Measurements from ENCODE around the gene DIPK1C. TPM values are rescaled to one million over a fixed set of nuclear protein-coding genes. Genes with fewer than 3 reads are reported as not detected.

Gene DIPK1C
- total and polyA plus RNA-seq, 2 of the 4 experiments (the other 2 are of a cell fraction): not detected

DNA sequence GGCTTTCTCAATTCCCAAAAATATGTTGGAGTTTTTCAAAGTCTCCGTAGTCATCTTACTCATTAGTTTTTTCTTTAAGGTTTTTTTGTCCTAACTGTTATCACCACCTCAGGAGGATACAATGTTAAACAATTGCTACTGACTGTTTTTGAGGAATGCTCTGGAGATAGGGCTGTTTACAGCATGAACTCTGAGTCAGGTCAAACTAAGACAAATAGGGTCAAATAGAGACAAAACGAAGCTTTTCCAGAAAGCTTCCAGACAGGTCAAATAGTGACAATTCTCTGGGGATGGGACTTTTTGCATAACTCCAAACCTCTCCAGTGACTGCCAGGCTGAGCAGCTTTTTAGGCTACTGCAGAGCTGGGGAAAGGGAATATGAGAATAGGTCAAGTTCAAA lies 15.2 kb upstream of the DIPK1C start:
- TF ChIP-seq CHD1 (IDR thresholded peaks at IDR 0.05; ENCODE audit: low read depth, low read length) (no peak), MAFK (IDR thresholded peaks at IDR 0.05; ENCODE audit: low read depth, low read length) (no peak), NFE2L2 (IDR thresholded peaks at IDR 0.05; ENCODE audit: low read depth, low read length) (no peak), FOS (IDR thresholded peaks at IDR 0.05; ENCODE audit: low read depth, low read length) (no peak), MAZ (IDR thresholded peaks at IDR 0.05; ENCODE audit: borderline replicate concordance, low read depth, low read length) (no peak), CEBPB (IDR thresholded peaks at IDR 0.05; ENCODE audit: low read depth, low read length) (no peak)
- TF ChIP-seq, protein P1, sequence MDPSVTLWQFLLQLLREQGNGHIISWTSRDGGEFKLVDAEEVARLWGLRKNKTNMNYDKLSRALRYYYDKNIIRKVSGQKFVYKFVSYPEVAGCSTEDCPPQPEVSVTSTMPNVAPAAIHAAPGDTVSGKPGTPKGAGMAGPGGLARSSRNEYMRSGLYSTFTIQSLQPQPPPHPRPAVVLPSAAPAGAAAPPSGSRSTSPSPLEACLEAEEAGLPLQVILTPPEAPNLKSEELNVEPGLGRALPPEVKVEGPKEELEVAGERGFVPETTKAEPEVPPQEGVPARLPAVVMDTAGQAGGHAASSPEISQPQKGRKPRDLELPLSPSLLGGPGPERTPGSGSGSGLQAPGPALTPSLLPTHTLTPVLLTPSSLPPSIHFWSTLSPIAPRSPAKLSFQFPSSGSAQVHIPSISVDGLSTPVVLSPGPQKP (IDR thresholded peaks at IDR 0.05; ENCODE audit: borderline replicate concordance, low read depth, low read length): no peak
- H3K79me1 ChIP-seq (ENCODE audit: low read depth in 1 of 2, low read length in 2 of 2): no peaks in the 10 kb centered on the region
- no peak overlapping the region for H2BK20ac ChIP-seq (ENCODE audit: low read depth, low read length)
- in situ Hi-C loops (cut with MboI; ENCODE audit: low sequenced_read_pairs): loop anchor here (10.0 kb wide), 1 partner anchor 118 kb away; no protein-coding TSS in a partner anchor
- CTCF ChIA-PET: interaction anchor here (1.1 kb wide), 1 partner anchor 13 kb away, joined by 3 read pairs; no protein-coding TSS in a partner anchor
- no peaks in the 10 kb centered on the region for H3K4me1 ChIP-seq (ENCODE audit: control insufficient read depth, insufficient read depth, low read length)
- no peak overlapping the region for H2BK120ac ChIP-seq (ENCODE audit: low read depth, low read length)
- H4K5ac ChIP-seq (ENCODE audit: low read depth, low read length): no peak overlapping the region
- H3K9me1 ChIP-seq (ENCODE audit: insufficient read depth, low read length): no peaks in the 10 kb centered on the region
- no peak overlapping the region for H2AK5ac ChIP-seq (ENCODE audit: low read depth, low read length)
- H2BK5ac ChIP-seq (ENCODE audit: low read depth, low read length, poor library complexity, severe bottlenecking): no peak overlapping the region
- ATAC-seq (ENCODE audit: low read depth): no peak
- dilution Hi-C loops (cut with HindIII; ENCODE audit: low sequenced_read_pairs, unreplicated experiment): no loop called here
- intact Hi-C loops (cut with micrococcal nuclease): no loop called here
- no peak overlapping the region for H3K4ac ChIP-seq (ENCODE audit: low read depth, low read length)
- no peak overlapping the region for H3K18ac ChIP-seq (ENCODE audit: low read depth, low read length)
- no peak overlapping the region for H2BK15ac ChIP-seq (ENCODE audit: low read depth, low read length)
- H4K91ac ChIP-seq (ENCODE audit: insufficient read depth, low read depth, low read length): no peak overlapping the region
- H3K9me3 ChIP-seq (ENCODE audit: control insufficient read depth, insufficient read depth, low read length): no peaks in the 10 kb centered on the region
- H2AFZ ChIP-seq (replicated peaks; ENCODE audit: low read length, poor library complexity): no peak overlapping the region
- H4K8ac ChIP-seq (ENCODE audit: low read depth in 2 of 2, low read length in 2 of 2): no peak overlapping the region
- BruUV-seq (replicated peaks): no TSS peak
- no peak overlapping the region for H3K4me3 ChIP-seq (ENCODE audit: insufficient read depth, low read depth, low read length)
- H3K4me2 ChIP-seq (ENCODE audit: low read depth, low read length): no peak overlapping the region
- H2AK9ac ChIP-seq (replicated peaks; ENCODE audit: low read depth, low read length, poor library complexity): no peak overlapping the region
- no peaks in the 10 kb centered on the region for H4K20me1 ChIP-seq (ENCODE audit: insufficient read depth, low read length)
- no peak overlapping the region for H3K23ac ChIP-seq (ENCODE audit: low read depth, low read length)
- peaks cover 9% of the 10 kb centered on the region for H3K27me3 ChIP-seq (ENCODE audit: control insufficient read depth, insufficient read depth, low read length)
- POLR2A ChIA-PET (ENCODE audit: unreplicated experiment): no interaction called here
- no peak overlapping the region for H3K14ac ChIP-seq (replicated peaks; ENCODE audit: low read depth, low read length)
- H3K9ac ChIP-seq (ENCODE audit: low read depth, low read length): no peak overlapping the region
- DNase-seq: no peak
- no peak overlapping the region for H3K27ac ChIP-seq (ENCODE audit: insufficient read depth, low read length)
- no peaks in the 10 kb centered on the region for H3K36me3 ChIP-seq (ENCODE audit: control insufficient read depth, insufficient read depth, low read length)
- no CpG with 5 or more reads among the region's 2 CpGs for WGBS, 2 experiments (ENCODE audit: extremely low coverage in 2 of 2, insufficient read length in 1 of 2)
- H3K56ac ChIP-seq (ENCODE audit: extremely low read depth, insufficient read depth, low read length): no peak overlapping the region

Measured in IMR-90 (cell line).